D721Med (cell line): ENCODE data around the gene PIH1D1.

Experiments used
- DNase-seq: peaks from one replicate; pipeline ENCODE4 v3.0.0; 2011; ENCODE audit warnings: low spot score; ENCODE audit not compliant: insufficient read length
- FAIRE-seq: peaks from 2 replicates; lab custom pipeline; 2011; peaks lifted over from hg19 to GRCh38; lab: Jason Lieb, UNC
- CTCF ChIP-seq: IDR thresholded peaks from 2 replicates; pipeline ENCODE4 v1.5.1; 2012; ENCODE audit warnings: mild to moderate bottlenecking, control low read depth; ENCODE audit not compliant: insufficient read depth; ENCODE audit errors: missing control alignments

The PIH1D1 gene

DNA sequence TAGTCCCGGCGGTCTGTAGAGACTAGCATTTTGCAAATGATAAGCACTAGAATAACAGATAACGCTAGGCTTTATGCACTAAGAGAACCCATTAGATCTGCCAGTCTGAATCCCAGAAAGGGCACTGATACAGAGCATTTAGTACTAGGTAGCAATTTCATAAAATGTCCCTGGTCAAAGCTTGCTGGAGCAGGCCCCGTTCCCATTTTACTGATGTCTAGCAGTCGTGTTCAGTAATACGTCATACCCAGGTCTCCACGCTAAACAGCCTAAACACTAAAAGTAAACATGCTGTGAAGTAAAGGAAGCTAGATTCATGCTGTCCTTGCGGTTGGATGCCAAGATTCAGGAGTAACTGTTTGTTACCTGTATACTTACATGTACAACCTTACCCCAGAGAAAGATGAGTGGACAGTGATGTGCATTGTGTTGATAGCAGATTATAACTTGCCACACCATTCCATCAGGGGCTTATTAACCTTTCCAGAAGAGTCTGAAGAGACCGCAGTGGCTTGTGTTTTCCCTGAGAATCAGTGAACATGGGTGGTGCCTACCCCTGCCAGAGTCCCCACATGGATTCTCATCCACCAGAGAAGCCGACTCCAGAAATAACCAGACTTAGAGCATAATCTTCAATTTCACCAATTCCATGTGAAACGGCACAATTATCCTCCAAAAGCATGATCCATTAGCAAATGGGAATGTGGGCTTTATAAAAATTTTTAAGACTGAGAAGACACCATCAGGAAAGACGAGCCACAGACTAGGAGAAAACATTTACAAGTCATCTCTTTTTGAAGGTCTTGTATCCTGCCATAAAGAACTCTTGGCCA lies 41.2 kb upstream of the PIH1D1 start:
- DNase-seq (no peak), FAIRE-seq (no peak)
- no peak for TF ChIP-seq CTCF

DNA sequence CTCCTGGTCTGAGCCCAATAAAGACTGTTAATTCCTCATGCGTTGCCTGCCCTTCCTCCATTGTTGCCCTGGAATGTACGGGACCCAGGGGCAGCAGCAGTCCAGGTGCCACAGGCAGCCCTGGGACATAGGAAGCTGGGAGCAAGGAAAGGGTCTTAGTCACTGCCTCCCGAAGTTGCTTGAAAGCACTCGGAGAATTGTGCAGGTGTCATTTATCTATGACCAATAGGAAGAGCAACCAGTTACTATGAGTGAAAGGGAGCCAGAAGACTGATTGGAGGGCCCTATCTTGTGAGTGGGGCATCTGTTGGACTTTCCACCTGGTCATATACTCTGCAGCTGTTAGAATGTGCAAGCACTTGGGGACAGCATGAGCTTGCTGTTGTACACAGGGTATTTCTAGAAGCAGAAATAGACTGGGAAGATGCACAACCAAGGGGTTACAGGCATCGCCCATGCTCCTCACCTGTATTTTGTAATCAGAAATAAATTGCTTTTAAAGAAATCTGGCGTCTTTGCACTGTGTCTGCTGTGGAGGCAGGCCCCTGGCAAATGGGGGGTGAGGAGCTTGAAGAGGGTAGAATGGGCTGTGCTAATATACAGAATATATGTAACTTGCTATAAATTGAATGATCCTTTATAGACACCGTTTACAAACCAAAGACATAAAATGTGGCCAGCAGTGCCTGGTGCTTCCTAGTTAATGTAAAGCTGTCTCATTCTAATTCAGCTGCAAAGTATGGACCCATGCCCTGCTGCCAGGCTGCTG lies 40.4 kb upstream of the PIH1D1 start:
- TF ChIP-seq CTCF = no peak
- DNase-seq (no peak), FAIRE-seq (no peak)

- FAIRE-seq (no peak), DNase-seq (no peak)
- no peak for TF ChIP-seq CTCF
Measured at GRCh38 chr19:49491030-49491803, 39.6 kb upstream of the PIH1D1 start.

GRCh38 chr19:49490287-49491029 lies 38.8 kb upstream of the PIH1D1 start:
- TF ChIP-seq CTCF = no peak
- no peak for FAIRE-seq
- DNase-seq = no peak

DNA sequence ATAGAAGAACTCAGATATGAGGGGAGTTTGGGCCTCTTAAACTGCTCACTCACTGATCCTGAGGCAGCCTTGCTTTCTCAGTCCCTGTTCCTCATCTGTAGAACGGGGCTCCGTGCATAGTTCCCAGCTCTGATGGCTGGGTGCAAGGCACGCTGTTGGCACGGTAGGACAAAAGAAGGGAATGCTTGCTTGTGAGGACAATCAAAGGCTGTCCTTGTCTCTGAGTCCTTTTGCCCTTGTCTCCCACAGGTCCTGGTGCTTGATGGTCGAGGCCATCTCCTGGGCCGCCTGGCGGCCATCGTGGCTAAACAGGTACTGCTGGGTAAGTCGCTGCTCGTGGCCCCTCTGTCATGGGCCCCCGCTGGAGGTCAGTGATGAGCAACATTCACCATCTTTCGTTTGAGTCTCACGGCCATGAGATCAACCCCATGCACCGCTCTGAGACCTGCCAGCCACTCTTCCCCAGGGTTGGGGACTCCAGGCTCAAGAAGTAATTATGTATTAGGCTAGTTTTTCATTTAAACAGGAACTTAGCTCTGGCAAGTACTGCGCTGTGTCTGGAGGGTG lies 38.1 kb upstream of the PIH1D1 start:
- TF ChIP-seq CTCF = peak; percentile 24
- FAIRE-seq (no peak), DNase-seq (no peak)

DNA sequence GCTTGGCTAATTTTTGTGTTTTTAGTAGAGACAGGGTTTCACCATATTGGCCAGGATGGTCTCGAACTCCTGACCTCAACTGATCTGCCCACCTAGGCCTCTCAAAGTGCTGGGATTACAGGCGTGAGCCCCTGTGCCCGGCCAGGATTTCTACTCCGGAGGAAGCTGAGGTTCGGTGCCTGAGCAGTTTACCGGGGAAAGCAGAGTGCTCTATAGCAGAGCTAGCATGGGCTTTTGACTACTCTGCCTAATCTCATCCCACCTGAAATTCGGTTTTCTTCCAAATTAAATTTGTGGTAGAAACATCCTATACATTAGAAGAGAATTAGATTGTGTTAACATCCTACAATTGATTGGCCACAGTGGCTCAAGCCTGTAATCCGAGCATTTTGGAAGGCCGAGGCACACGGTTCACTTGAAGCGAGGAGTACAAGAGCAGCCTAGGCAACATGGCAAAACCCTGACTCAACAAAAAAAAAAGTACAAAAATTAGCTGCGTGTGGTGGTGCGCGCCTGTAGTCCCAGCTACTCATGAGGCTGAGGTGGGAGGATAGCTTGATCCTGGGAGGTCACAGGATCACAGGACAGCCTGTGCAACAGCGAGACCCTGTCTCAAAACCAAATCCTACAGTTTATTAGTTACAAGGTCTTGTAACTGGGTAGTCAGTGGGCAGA lies 37.4 kb upstream of the PIH1D1 start:
- DNase-seq (no peak), FAIRE-seq (no peak)
- no peak for TF ChIP-seq CTCF
